Activated naive CD4-positive, alpha-beta T cell treated with anti-CD3 and anti-CD28 coated beads, Interleukin-2, amount 50 U/mL, for 72 hours (primary cell): ENCODE data around the gene PDGFB. TPM values are rescaled to one million over a fixed set of nuclear protein-coding genes. Genes with fewer than 3 reads are reported as not detected.

ENCODE experiments used
- ATAC-seq, 2 donors: fragments of 150-1000 bp; cut with Tn5 transposase; 2 replicates each; pipeline ENCODE4 v1.10.0; 2021; ENCODE audit warnings: mild to moderate bottlenecking in 2 of 2, moderate library complexity in 2 of 2
- DNase-seq, 2 donors: peaks; one replicate each; pipeline ENCODE4 v3.0.0; 2021 to 2022; ENCODE audit warnings: low spot score in 2 of 2
- H3K27ac Mint-ChIP-seq, 2 donors: one replicate each; pipeline ENCODE4 v1.8.0; 2022; ENCODE audit warnings: mild to moderate bottlenecking in 2 of 2, mixed read lengths in 2 of 2
- H3K36me3 Mint-ChIP-seq, 2 donors: one replicate each; pipeline ENCODE4 v1.8.0; 2022; ENCODE audit warnings: mixed read lengths in 2 of 2
- H3K9me3 Mint-ChIP-seq, 2 donors: one replicate each; pipeline ENCODE4 v1.8.0; 2022; ENCODE audit warnings: mixed read lengths in 2 of 2
- total RNA-seq, 2 donors: library from RNA; stranded (reverse); gene quantifications; one replicate each; pipeline ENCODE4 v1.2.3, GENCODE V29; 2022

Gene PDGFB
- total RNA-seq, 2 donors from 2014 or later, result 0.46 to 2.9 TPM

DNA sequence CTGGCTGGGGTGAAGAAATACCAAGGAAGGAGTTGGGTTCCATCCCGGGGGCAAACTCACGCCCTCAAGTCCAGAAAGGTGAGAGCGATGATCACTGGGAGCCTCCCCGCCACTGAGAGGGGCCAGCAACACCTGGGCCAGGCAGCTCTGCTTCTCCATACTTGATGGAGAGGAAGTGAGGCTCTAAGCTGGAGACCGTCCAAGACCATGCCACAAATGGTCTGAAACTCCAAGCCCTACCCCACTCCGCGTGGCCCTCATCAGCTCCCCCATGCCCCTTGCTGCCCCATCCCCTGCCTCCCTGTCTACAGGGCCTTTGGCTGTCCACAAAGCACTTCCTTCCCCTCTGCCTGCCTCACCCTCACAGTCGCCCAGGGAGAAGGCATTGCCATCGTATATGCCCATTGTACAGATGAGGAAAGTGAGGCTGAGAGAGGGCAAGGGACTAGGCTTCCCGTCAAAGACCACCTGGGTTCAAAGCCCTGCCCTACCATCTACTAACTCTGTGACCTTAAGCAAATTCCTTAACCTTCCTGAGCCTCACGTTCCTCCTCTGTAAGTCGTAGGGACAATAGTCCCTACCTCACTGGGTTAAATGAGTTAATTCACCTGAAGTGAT is 4.4 kb upstream of the PDGFB start:
- Mint-ChIP-seq H3K36me3 (no peaks in the 10 kb centered on the region), H3K27ac (peak overlapping the region in 1 of 2 donors; percentile 29), H3K9me3 (no peaks in the 10 kb centered on the region)
- no peak for ATAC-seq
- DNase-seq, result no peak

DNA sequence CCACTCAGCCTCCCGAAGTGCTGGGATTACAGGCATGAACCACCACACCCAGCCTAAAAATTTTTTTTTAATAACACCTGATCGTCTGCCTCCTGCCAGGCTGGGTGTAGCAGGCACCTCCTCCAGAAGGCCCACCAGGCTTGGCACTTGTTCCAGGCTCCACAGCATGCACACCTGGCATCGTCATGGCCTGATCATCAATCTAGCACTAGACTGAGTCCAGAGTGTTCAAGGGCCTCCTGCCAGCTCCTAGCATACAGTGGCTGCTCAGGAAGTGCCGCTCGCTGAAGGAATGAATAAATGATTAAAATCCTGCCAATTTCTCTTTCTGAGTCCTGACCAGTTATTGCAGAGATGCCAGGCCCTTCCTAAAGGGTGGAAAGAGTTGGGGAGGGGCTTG is 3.5 kb upstream of the PDGFB start:
- H3K9me3 Mint-ChIP-seq, result no peaks in the 10 kb centered on the region
- ATAC-seq, result no peak
- DNase-seq, result no peak
- H3K36me3 Mint-ChIP-seq, result no peaks in the 10 kb centered on the region
- peak overlapping the region in 1 of 2 donors; percentile 29 for H3K27ac Mint-ChIP-seq

DNA sequence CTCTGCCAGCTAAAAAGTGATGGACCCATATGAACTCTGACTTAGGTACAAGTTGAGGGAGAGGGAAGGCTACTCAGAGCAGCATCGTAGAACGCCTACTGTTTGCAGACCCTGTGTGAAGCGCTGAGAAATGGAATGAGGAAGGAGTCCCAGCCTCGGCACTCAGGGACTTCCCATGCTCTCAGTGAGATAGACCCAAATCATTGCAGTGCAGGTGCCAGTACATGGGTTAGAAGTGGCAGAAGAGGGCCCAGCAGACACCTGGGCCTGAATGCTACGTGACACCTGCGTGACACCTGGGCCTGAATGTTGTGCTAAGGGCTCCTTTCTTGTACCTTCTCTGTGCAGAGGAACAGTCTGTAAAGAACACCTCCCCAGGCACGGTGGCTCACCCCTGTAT is 2.6 kb upstream of the PDGFB start:
- H3K36me3 Mint-ChIP-seq, result no peaks in the 10 kb centered on the region

DNA sequence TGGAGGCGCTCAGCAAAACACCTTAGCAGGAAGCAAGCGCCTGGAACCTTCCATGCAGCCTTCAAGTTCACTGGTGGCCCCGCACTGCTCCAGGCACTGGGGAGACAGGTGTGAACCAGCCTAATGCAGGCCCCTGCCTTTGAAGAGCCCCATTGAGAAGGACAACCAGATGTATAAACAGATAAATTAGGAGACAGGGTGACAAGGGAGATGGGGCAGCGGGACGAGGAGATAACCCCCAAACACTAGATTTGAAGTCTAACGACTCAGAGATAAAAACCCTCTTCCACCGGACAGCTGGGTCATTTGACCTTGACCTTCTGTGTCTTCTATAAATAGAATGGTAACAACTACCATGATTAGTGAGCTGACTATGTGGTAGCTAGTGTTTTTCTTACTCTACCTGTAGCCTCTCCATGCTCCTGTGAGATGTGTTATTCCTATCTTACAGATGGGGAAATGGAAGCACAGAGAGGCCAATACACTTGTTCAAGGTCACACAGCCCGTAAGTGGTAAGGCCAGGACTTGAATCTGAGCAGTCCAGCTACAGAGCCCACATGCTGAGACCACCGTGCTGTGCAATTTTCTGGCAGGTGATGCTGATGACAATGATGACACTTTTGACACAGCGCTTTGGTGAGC is 2.0 kb upstream of the PDGFB start:
- peaks cover 0 to 1% of the 10 kb centered on the region in 2 donors for H3K36me3 Mint-ChIP-seq
- H3K27ac Mint-ChIP-seq, result no peak overlapping the region
- DNase-seq (no peak), ATAC-seq (no peak)
- no peaks in the 10 kb centered on the region for H3K9me3 Mint-ChIP-seq

More for the DNA sequence above, 2.6 kb upstream of the PDGFB start:
- no peaks in the 10 kb centered on the region for H3K9me3 Mint-ChIP-seq
- ATAC-seq (no peak), DNase-seq (no peak)
- H3K27ac Mint-ChIP-seq, result no peak overlapping the region

DNA sequence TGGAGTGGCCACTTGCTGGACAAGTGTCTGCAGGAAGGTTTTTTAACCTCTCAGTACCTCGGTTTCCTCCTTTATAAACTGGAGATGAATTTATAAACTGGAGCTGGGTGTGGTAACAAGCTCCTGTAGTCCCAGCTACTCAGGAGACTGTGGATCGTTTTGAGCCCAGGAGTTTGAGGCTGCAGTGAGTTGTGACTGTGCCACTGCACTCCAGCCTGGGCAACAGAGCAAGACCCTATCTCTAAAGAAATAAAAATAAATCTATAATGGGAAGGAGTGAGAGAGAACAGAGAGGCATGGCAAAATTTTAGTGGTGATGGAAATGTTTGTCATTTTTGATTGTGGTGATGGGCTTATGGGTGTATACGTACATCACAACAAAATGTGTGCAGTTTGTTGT is 1.4 kb upstream of the PDGFB start:
- Mint-ChIP-seq H3K36me3 (peaks cover 6 to 7% of the 10 kb centered on the region in 2 donors), H3K9me3 (no peaks in the 10 kb centered on the region), H3K27ac (no peak overlapping the region)
- no peak for ATAC-seq
- DNase-seq, result no peak

DNA sequence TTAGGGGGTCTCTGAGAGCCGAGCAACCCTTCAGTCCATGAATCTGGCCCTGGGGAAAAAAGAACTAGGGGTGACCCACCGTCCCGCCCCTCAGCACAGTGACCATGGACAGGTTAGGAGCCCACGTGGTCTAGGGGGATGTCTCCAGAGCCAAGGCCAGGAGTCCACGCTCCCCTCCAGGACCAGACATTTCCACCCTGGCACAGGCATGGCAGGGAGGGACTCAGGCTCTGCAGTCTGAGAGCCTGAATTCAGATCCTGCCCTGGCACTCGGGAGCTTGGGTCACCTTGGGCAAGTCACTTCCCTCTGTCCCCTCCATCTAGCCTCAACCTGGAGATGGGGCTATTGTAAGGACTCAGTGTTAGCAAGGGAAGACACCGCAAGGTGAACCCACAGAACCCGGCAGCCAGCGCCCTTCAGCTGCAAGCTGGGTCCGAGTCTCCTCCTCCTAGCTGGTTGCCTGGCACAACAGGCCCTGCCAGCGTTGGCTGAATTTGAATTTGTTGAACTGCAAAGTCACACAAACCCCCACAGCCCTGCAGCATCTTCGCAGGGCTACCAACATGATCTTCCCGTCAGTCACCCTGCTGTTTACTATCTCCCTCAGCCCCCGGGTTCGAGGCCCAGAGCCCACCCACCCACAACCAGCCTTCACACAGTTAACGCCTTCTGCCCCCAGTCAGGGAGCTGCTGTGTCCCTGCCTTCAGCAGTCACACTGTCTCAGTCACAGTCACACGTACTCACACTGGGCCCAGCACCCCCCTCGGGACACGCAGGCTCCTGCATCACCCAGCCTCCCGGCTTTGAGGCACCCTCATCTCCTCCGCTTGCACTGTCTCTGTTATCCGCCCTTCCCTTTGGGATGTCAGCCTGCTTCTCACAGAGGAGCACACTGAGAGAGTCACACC is 603 bp upstream of the PDGFB start:
- no peak for DNase-seq
- Mint-ChIP-seq H3K36me3 (peaks cover 6 to 7% of the 10 kb centered on the region in 2 donors), H3K9me3 (no peaks in the 10 kb centered on the region), H3K27ac (no peak overlapping the region)
- ATAC-seq, result no peak

DNA sequence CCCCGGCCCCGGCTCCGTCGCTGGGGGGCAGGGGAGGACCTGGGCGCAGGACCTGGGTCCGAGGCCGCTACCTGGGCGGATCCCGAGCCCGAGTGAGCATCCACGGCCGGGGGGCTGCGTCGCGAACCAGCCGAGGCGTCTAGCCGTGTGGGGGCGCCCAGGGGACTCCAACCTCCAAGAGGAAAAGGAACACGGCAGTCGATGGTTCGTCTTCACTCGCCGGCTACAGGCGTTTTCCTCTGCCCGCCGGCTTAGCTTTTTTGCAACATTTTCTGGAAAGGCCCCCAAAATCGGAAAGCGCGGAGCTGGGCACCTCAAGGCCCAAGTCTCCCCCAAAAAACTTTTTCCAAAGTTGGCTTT is 666 bp downstream of the PDGFB start:
- no peak overlapping the region for H3K27ac Mint-ChIP-seq
- no peaks in the 10 kb centered on the region for H3K9me3 Mint-ChIP-seq
- DNase-seq, result no peak
- peak in 1 of 2 donors; percentile 1 for ATAC-seq
- peaks cover 6 to 7% of the 10 kb centered on the region in 2 donors for H3K36me3 Mint-ChIP-seq

DNA sequence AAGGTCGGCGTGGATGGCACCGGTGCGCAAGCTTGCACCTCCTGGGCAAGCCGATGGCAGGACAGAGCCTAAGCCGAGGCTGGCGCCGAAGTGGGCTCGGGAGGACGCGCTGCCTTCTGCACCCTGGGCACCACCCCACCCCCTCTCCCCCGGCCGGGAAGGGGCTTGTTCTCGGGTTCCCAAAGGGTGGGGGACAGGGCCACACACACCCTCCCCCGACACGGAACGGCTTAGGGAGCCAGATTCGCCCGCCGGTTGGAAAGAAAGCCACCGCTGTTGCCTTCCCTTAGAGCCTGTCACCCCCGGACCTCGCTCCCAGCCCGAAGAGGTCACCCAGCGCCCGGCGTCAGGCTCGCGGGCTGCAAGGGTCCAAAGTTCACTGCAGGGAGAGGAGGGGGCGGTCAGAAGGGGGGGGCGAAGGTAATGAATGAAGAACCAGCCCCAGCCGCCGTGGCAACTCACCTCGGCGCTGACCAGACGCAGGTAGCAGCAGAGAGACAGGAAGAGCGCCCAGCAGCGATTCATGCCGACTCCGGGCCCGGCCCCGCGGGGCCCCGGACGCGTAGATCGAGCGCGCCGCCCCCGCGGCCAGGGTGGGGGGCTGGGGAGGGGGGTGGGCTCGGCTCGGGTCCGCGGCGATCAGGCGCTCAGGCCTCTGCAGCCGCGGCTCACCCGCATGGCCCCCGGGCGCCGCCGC is 1.2 kb downstream of the PDGFB start:
- ATAC-seq, result peak in 1 of 2 donors; percentile 42
- DNase-seq, result no peak
- H3K9me3 Mint-ChIP-seq, result no peaks in the 10 kb centered on the region
- H3K27ac Mint-ChIP-seq, result no peak overlapping the region
- peaks cover 6 to 7% of the 10 kb centered on the region in 2 donors for H3K36me3 Mint-ChIP-seq

DNA sequence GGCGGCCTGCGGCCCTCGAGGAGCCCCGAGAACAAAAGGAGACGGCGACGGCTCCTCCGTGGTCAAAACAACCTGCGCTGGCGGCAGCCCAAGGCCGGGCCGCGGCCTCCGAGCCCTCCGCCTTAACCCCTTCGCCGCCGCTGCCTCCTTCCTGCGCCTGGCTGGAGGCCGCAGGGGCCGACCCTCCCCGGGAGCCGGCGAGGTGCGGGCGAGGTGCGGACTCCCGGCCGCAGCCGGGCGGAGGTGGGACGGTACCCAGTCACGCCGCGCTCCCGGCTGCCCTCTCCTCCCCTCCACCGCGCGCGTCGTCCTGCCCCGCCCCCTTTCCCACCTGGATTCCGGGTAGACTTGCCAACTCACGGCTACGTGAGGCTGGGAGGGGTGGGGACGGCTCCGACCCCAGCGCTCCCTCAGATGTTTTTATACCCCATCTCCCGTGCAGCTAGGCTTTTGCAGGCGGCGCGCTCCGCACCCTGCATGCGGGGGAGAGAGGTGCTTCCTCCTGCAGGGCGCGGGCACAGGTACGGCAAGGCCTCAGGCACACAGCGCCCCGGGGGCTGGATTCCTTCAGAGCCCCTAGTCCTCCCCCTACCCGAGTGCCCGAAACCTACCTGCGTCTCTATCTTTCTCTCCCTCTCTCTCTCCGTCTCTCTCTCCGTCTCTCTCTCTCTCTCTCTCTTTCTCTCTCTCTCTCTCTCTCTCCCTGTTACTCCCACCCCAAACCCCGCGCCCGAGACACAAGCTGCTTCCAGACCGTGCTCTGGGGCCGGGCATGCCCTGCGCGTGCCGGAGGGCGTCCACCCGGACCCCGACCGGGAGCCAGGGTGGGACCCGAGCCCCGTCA is 2.0 kb downstream of the PDGFB start:
- DNase-seq, result peak in 1 of 2 donors; percentile 48
- H3K9me3 Mint-ChIP-seq, result no peaks in the 10 kb centered on the region
- ATAC-seq, result peak; percentile 21 to 32
- H3K36me3 Mint-ChIP-seq, result peaks cover 6 to 7% of the 10 kb centered on the region in 2 donors
- no peak overlapping the region for H3K27ac Mint-ChIP-seq

DNA sequence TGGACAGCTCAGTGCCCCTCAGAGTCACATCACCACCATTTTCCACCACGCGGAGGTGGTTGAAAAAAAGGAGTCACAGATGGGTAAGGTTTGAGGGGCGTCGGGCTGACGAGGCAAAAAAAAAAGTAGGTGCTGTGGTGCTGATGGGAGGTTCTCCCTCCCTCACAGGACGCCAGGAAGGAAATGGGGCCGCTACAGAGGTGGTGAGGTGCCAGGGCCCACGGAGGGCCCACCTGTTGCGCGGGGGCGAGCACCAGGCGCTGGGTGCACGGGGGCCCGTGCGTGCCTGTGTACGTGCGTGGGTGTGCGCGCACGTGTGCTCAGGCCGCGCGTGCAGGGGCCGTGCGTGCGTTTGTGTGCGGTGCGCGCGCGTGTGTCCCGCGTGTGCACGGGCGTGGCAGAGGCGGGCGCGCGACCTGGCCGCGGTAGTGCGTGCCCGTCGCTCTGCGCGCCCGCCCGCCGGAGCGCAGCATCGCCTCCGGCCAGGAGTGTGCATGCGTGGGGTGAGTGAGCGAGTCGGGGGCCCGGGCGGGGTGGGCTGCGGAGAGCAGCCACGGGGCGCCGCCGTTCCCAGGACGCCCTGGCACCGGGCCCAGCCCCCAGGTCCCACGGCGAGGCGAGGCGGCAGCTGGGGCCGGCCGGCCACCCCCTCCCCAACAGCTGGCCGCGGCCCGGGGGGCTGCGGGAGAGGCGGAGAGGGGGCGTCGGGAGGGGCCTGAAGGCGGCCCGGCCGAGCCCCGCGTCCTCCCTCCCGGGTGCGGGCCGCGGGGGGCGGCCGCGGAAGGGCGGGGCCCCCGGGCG is 2.8 kb downstream of the PDGFB start:
- no peak for DNase-seq
- H3K27ac Mint-ChIP-seq, result peak overlapping the region; percentile 49 to 88
- H3K9me3 Mint-ChIP-seq, result no peaks in the 10 kb centered on the region
- peak in 1 of 2 donors; percentile 10 for ATAC-seq
- peaks cover 6 to 7% of the 10 kb centered on the region in 2 donors for H3K36me3 Mint-ChIP-seq

DNA sequence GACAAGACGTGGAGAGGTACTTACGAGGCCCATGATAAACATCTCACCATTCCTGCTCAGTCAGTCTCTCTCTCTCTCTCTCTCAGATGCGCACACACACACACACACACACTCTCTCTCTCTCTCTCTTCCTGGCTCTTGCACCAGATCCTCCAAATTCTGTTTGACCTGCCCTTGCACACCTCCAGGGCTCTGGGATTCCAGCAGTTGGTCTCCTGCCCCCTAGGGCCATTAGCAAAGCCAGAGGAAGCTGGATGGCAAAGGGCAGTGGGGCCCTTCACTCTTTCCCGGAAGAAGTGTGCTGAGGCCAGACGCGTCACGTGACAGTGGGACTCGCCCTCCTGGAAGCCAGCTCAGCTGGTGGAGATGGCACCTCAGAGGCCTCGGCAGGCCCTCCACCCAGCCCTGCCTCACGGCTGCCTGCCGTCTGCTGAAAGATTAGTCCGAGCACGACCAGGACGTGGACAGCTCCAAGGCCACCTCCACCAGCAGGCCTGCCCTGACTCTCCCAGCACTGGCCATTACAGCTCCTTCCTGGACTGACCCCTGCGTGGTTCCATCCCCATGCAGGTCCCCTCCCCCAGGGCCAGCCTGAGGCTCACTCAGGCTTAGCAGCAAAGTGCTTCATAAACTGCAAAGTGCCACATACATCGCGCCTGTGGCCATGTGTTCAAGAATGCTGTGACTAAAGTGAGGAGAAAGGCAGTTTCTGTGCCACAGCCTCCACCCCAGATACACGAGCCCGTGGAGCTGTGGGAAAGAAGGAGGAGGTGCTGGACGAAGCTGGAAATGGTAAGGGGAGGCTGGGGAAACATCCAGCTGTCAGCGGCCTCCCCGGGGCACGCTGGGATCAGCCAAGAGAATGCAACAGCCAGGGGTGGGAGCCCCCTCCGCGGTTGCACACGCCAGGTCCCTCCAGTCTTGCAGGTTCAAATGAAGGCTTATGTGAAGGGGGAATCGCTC is 3.7 kb downstream of the PDGFB start:
- H3K9me3 Mint-ChIP-seq, result no peaks in the 10 kb centered on the region
- H3K27ac Mint-ChIP-seq, result peak overlapping the region; percentile 49 to 88
- H3K36me3 Mint-ChIP-seq, result peaks cover 7 to 8% of the 10 kb centered on the region in 2 donors
- DNase-seq (peak; percentile 46 to 64), ATAC-seq (peak; percentile 42 to 56)

DNA sequence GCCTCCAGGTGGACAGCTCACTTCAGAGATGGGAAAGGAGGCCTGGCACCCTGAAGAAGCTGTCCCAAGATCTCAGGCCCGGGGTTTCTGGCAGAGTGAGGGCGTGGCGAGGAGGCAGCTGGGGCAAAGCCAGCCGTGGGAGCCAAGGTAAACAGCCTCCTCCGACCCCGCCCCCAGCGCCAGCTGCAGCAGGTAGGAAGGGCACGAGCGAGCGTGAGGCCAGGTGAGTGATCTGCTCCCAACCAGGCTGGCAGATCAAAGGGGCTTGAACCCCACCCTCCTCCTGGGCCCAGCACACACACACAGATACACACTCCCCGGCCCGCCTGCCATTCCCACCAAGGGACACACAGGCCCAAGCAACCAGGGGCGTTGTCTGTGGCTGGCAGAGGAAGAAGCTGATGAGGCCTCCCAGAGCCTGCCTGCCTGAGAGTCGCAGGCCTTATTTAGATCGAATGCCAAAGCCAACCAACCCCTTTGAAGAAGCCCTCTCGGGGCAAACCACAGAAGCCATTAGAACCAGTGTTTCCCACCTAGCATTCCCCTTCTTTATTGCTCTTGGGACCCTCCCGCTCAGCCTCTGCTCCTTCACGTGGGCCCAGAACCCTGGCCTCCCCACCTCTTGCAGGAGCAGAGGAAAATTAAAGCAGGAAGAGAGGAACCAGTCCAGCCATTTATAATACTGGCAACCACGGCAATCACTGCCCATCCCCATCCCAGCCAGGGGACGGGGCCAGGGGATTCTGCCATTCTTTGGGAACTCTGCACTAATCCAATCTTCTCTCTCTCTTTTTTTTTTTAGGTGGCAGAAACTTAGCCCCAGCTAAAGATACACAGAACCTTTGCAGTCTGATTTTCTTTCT is 5.0 kb downstream of the PDGFB start:
- no peak for ATAC-seq
- Mint-ChIP-seq H3K36me3 (peaks cover 7 to 12% of the 10 kb centered on the region in 2 donors), H3K27ac (peak overlapping the region; percentile 37 to 49), H3K9me3 (no peaks in the 10 kb centered on the region)
- no peak for DNase-seq

DNA sequence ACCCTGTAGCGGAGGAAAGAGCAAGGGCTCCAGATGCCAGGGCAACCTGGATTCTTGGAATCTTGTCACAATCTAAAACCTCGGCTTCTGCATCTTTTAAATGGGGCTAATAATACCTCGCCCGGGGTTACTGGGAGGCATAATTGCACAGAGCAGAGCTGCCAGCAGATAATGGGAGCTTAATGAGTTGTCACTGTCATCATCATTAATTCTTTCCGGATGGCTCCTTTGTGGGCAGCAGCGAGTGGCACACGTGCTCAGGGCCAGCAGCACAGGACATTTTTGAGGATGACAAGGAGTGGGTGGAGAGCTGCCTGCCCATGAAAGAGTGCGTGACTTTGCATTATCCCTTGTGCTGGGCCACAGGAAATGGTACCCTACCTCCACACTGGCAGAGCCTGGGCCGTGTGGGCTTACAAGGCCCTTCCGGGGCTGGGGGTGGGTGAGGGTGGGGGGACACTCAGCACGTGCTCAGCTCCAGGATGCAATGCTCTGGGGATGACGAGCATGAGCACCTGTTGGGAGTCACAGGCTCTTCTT is 5.7 kb downstream of the PDGFB start:
- H3K27ac Mint-ChIP-seq, result no peak overlapping the region
- DNase-seq (no peak), ATAC-seq (no peak)
- H3K36me3 Mint-ChIP-seq, result peaks cover 7 to 12% of the 10 kb centered on the region in 2 donors
- no peaks in the 10 kb centered on the region for H3K9me3 Mint-ChIP-seq
